Neural cell (in vitro differentiated cells): Measurements from ENCODE around the gene MSLN. TPM values are rescaled to one million over a fixed set of nuclear protein-coding genes. Genes with fewer than 3 reads are reported as not detected.

Source experiments
- H2AFZ ChIP-seq: fragments of 200-600, 300-800 bp; sonication (generic), shearing (Covaris generic); 2 replicates; pipeline ENCODE4 v1.6.0; 2014; ENCODE audit warnings: low read depth, mild to moderate bottlenecking, antibody characterized with exemption, low read length, moderate library complexity
- H3F3A ChIP-seq: fragments of 200-600 bp; shearing (Covaris generic); 2 replicates; pipeline ENCODE4 v1.6.1; 2016; ENCODE audit warnings: mild to moderate bottlenecking, moderate library complexity, mixed read lengths, antibody characterized with exemption, low read length; ENCODE audit not compliant: insufficient read depth, poor library complexity, severe bottlenecking
- H3K27ac ChIP-seq: fragments of 200-600, 300-800 bp; sonication (generic), shearing (Covaris generic); 2 replicates; pipeline ENCODE4 v1.5.1; 2014; ENCODE audit warnings: mild to moderate bottlenecking, low read length, moderate library complexity
- H3K27me3 ChIP-seq: fragments of 300-800, 200-600 bp; sonication (generic), shearing (Covaris generic); 2 replicates; pipeline ENCODE4 v1.6.0; 2014; ENCODE audit warnings: mild to moderate bottlenecking, low read depth, low read length, moderate library complexity; ENCODE audit not compliant: insufficient read depth
- H3K36me3 ChIP-seq: fragments of 300-800, 200-600 bp; sonication (generic), shearing (Covaris generic); 2 replicates; pipeline ENCODE4 v1.5.1; 2014; ENCODE audit warnings: mild to moderate bottlenecking, antibody characterized with exemption, low read length, moderate library complexity; ENCODE audit not compliant: insufficient read depth
- H3K4me2 ChIP-seq: fragments of 300-800, 200-600 bp; sonication (generic), shearing (Covaris generic); 2 replicates; pipeline ENCODE4 v1.6.0; 2014; ENCODE audit warnings: mild to moderate bottlenecking, low read length
- H3K4me3 ChIP-seq: fragments of 300-800, 200-600 bp; sonication (generic), shearing (Covaris generic); 2 replicates; pipeline ENCODE4 v1.5.1; 2014; ENCODE audit warnings: mild to moderate bottlenecking, low read length, moderate library complexity
- H3K79me2 ChIP-seq: fragments of 200-600 bp; shearing (Covaris generic); replicated peaks from 2 replicates; pipeline ENCODE4 v1.6.0; 2014; ENCODE audit warnings: mild to moderate bottlenecking, low read length, moderate library complexity; ENCODE audit not compliant: insufficient read depth
- H3K9ac ChIP-seq: fragments of 300-800, 200-600 bp; sonication (generic), shearing (Covaris generic); 2 replicates; pipeline ENCODE4 v1.6.1; 2016; ENCODE audit warnings: mild to moderate bottlenecking, low read length, mixed read lengths
- H3K9me2 ChIP-seq: fragments of 200-600 bp; shearing (Covaris generic); 2 replicates; pipeline ENCODE4 v1.6.1; 2016; ENCODE audit warnings: mild to moderate bottlenecking, low read length, mixed read lengths; ENCODE audit not compliant: insufficient read depth
- H3K9me3 ChIP-seq: fragments of 200-600, 300-800 bp; sonication (generic), shearing (Covaris generic); 2 replicates; pipeline ENCODE4 v1.6.1; 2016; ENCODE audit warnings: mild to moderate bottlenecking, mixed run types, low read length, moderate library complexity, mixed read lengths
- H4K20me1 ChIP-seq: fragments of 200-600 bp; shearing (Covaris generic); 2 replicates; pipeline ENCODE4 v1.6.1; 2016; ENCODE audit warnings: mild to moderate bottlenecking, mixed run types; ENCODE audit not compliant: insufficient read depth
- CTCF ChIP-seq: fragments of 450-650 bp; IDR thresholded peaks from 2 replicates; pipeline ENCODE4 v1.5.1; 2014; ENCODE audit warnings: antibody characterized with exemption, mild to moderate bottlenecking, moderate library complexity; ENCODE audit not compliant: poor library complexity, severe bottlenecking
- EP300 ChIP-seq: fragments of 450-650 bp; conservative IDR thresholded peaks from 2 replicates; pipeline ENCODE4 v1.6.1; 2014; ENCODE audit warnings: antibody characterized with exemption, mild to moderate bottlenecking, moderate library complexity; ENCODE audit not compliant: poor library complexity, severe bottlenecking
- EZH2 ChIP-seq: fragments of 200-600, 300-800 bp; shearing (Covaris generic), sonication (generic); IDR thresholded peaks from 2 replicates; pipeline ENCODE4 v1.6.1; 2014; ENCODE audit warnings: antibody characterized with exemption, low read length, borderline replicate concordance, mild to moderate bottlenecking; ENCODE audit not compliant: insufficient read depth, poor library complexity, severe bottlenecking
- MXI1 ChIP-seq: fragments of 450-650 bp; conservative IDR thresholded peaks from 2 replicates; pipeline ENCODE4 v1.6.1; 2014; ENCODE audit warnings: antibody characterized with exemption, mild to moderate bottlenecking; ENCODE audit not compliant: poor library complexity, severe bottlenecking
- POLR2AphosphoS5 ChIP-seq: IDR thresholded peaks from 2 replicates; pipeline ENCODE4 v1.6.1; 2012
- RAD21 ChIP-seq: fragments of 450-650 bp; conservative IDR thresholded peaks from 2 replicates; pipeline ENCODE4 v1.6.1; 2014; ENCODE audit warnings: antibody characterized with exemption, mild to moderate bottlenecking, moderate library complexity
- REST ChIP-seq: IDR thresholded peaks from 2 replicates; pipeline ENCODE4 v1.6.1; 2012; ENCODE audit warnings: borderline replicate concordance
- SMC3 ChIP-seq: fragments of 450-650 bp; conservative IDR thresholded peaks from 2 replicates; pipeline ENCODE4 v1.6.1; 2014; ENCODE audit warnings: antibody characterized with exemption, mild to moderate bottlenecking, moderate library complexity; ENCODE audit not compliant: poor library complexity
- TAF1 ChIP-seq: IDR thresholded peaks from 2 replicates; pipeline ENCODE4 v1.6.1; 2012; ENCODE audit warnings: low read depth
- polyA plus RNA-seq: library from polyadenylated mRNA; depleted of rRNA; stranded (reverse); fragments of >200 nt; gene quantifications from 2 replicates; pipeline ENCODE4 v1.2.3, GENCODE V29; 2014

MSLN gene
- polyA plus RNA-seq, 1 donor from 2014 or later = 0.63 TPM

- no peaks in the 10 kb centered on the region for H3K36me3 ChIP-seq
- H3K4me3 ChIP-seq = no peak overlapping the region
- H3K27me3 ChIP-seq = no peaks in the 10 kb centered on the region
- TF ChIP-seq RAD21 (no peak), TAF1 (no peak), REST (no peak), POLR2AphosphoS5 (no peak), MXI1 (no peak), EZH2 (no peak), SMC3 (no peak), CTCF (no peak), EP300 (no peak)
- no peaks in the 10 kb centered on the region for H4K20me1 ChIP-seq
- H2AFZ ChIP-seq = no peak overlapping the region
- no peak overlapping the region for H3K4me2 ChIP-seq
- no peaks in the 10 kb centered on the region for H3K9me2 ChIP-seq
- H3K27ac ChIP-seq = no peak overlapping the region
- no peaks in the 10 kb centered on the region for H3K9me3 ChIP-seq
- no peaks in the 10 kb centered on the region for H3F3A ChIP-seq
- no peaks in the 10 kb centered on the region for H3K79me2 ChIP-seq
- no peak overlapping the region for H3K9ac ChIP-seq
Observed at GRCh38 chr16:767743-768235, 7.3 kb downstream of the MSLN start.

- TF ChIP-seq EP300 (no peak), MXI1 (no peak), RAD21 (no peak), TAF1 (no peak), POLR2AphosphoS5 (no peak), SMC3 (no peak), CTCF (no peak), REST (no peak), EZH2 (no peak)
- no peaks in the 10 kb centered on the region for H3K36me3 ChIP-seq
- H3F3A ChIP-seq = no peaks in the 10 kb centered on the region
- no peaks in the 10 kb centered on the region for H4K20me1 ChIP-seq
- no peak overlapping the region for H3K4me2 ChIP-seq
- no peak overlapping the region for H3K9ac ChIP-seq
- no peak overlapping the region for H2AFZ ChIP-seq
- no peaks in the 10 kb centered on the region for H3K79me2 ChIP-seq
- no peak overlapping the region for H3K4me3 ChIP-seq
- no peak overlapping the region for H3K27ac ChIP-seq
- H3K27me3 ChIP-seq = no peaks in the 10 kb centered on the region
- no peaks in the 10 kb centered on the region for H3K9me2 ChIP-seq
- no peaks in the 10 kb centered on the region for H3K9me3 ChIP-seq
Observed at GRCh38 chr16:768428-768827, 7.9 kb downstream of the MSLN start.
